ENCODE measurements around the gene OCA2.
A peak's percentile ranks its signal among the peaks of the same experiment; 100 is the strongest.
"Not testable (repeated sequence)": the region's sequence is repeated elsewhere in the genome, so short reads cannot be mapped to it uniquely, and the experiment has no call there.

OCA2 gene

DNA sequence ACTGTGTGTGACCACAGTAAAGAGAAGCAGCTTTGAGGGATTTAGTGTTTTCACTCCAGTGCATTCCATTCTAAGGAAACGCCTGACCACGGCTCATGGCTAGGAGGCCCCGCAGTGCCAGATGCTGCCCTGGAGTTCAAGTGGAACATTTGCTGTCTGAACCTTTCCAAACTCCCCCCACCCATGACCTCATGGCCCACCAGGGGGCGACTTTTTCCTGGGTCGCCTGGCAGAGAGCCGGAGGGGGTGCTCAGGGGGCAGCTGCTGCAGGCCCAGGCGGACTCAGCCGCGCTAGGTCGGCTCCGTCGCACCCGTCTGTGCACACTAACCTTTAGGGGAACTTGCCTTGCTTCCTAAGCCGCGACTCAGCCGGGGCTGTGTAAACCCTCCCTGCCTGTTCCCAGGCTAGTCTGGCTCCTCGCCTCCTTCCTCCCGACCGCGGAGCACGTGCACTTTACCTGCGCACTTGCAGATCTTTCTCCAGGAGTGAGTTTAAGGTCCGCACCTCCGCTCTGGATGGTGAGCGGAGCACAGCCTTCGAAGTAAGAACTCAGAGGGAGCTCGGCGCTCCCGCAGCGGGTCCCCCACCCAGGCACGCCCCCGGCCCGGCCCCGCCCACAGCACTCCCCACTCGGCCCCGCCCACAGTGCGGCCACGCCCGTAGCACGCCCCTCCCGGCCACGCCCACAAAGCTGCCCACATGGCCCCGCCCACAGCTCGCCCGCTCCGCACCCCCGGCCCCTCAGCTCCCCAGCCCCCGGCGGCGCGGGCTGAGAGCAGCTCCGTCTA, at the start of gene OCA2:
TSS of gene OCA2 (minus strand) at position 550 of the 789 bp plus-strand sequence. CDS start 17,441 bp downstream, outside the sequence.
- DNase-seq, result peak; percentile 89

DNA sequence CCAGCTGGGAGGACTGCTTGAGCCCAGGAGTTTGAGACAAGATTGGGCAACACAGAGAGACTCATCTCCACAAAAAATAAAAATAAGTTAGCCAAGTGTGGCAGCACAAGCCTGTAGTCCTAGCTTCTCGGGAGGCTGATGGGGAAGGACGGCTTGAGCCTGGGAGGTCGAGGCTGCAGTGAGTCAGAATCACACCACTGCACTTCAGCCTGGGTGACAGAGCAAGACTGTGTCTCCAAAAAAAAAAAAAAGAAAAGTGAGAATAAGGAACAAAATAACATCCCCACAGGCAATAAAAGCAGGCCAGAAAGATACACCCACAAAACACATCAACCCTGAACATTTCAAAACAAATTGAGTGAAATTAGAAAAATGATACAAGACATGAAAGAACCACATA, 48.7 kb upstream of the OCA2 start:
- no peak for DNase-seq

DNA sequence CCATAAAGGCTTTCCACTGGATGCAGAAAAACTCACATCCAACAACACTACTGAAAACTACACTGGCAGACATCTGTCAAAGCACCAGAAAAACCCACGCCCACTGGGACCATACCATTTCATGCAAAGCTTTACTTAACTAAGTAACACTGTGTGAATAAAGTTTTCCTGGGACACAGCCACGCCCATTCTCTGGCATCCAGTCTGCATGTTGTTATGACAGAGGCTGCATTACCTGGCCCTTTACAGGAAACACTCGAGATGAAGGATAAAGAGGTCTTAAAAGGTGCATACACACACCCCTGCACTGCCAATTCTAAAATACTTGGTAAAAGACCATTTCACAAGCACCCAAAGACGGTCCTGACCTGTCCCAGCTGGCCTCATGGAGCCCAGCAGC, 46.3 kb upstream of the OCA2 start:
- DNase-seq, result not testable (repeated sequence)

DNA sequence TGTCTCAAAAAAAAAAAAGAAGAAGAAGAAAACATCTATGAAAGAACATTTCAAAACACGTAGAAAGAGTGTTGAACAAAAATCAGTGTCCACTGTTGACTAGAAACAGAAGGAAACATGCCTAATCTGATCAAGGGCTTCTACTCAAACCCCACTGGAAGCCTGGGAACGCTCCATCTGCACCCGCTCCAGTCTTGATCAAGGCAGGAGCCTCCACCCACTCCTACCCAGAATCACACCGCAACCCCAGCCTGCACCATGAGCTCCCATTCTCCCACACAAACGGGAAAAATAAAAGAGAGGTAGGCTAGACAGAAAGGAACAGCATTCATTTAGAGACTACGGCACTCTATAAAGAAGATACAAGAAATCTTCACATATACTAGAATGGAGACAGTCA, 40.9 kb upstream of the OCA2 start:
- DNase-seq, result no peak

DNA sequence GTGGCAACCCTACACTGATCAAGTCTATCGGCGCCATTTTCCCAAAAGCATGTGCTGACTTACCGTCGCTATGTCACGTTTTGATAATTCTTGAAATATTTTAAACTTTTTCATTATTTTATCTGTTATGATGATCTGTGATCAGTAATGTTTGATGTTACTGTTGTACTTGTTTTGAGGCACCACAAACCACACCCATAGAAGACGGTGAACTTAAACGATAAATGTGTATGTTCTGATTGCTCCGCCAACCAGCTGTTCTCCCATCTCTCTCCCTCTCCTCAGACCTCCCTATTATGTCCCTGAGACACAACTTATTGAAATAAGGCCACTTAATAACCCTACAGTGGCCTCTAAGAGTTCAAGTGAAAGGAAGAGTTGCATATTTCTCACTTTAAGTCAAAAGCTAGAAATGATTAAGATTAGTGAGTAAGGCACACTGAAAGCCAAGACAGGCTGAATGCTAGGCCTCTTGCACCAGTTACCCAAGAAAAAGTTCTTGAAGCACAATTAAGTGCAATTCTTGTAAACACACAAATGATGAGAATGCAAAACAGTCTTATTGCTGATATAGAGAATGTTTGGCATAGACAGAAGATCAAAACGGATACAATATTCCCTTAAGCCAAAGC, 38.4 kb upstream of the OCA2 start:
- DNase-seq, result not testable (repeated sequence)

DNA sequence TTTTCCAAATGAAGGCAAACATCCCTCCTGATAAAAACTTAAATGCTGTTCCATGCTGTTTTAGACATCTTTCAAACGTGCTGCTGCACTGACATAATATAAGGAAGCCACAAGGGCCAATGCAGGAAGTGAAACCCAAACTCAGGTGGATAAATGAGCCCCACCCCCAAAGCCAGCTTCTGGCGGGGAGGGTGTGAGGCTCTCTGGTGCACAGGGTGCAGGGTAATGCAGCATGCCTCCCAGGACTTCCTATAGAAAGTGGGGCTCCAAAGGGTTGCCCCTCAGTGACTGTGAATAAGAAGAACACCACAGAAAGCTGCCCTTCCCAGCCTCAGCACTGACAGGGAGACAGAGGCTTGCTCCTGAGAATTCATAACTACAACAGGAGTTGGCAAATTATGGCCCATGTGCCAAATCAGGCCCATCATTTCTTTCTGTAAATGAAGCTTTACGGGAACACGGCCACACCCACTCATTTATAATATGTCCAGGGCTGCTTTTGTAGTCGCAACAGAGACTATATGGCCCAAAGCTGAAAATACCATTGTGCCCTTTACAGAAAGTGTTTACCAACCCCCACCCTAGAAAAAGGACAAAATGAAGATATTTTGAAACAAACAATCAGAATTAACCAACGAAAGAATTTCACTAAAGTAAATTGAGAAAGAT, 37.3 kb upstream of the OCA2 start:
- not testable (repeated sequence) for DNase-seq

DNA sequence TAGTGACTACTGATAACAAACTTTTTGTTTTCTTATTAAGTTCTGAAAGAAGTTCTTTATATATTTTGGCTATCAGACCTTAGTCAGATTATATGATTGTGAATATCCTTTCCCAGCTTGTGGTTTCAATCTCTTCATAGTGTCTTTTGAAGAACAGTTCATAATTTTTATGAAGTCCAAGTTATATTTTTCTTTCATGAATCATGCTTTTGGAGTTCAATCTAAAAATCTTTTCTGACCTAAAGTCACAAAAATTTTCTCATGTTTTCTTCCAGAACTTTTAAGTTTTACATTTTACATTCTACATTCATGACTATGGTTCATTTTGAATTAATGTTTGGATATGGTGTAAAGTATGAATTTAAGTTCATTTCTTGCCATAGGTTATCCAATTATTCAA, 34.2 kb upstream of the OCA2 start:
- DNase-seq, result no peak

DNA sequence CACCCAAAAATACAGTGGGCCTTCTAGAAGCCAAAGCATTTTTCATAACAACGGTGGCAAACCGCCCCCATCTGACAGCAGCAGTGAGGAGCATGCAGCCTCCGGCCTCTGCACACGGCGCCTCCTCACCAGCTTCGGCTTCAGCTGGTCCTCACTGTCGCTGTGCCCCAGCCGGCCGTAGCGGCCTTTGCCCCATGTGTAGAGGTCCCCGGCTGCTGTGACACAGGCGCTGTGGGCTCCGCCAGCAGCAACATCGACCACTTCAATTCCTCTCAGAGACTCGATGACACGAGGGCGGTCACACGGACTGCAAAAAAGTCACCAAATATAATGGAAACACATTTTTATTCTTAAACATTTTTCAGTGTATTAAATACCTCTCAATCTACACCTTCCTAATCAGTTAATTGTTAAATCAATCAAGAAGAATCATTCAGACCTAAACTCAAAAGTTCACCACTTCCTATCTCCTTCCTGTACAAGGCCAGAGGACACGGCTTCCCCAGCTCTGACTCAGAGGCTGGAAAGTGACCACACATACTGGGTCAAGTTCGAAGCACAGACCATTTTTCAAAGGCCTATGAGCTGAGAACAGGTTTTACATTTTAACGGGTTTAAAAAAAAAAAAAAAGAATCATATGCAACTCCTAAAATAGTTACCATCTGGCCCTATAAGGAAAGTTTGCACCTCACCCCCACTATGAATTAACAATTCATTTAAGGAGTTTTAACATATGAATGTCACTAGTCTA, 33.6 kb upstream of the OCA2 start:
- DNase-seq, result no peak

DNA sequence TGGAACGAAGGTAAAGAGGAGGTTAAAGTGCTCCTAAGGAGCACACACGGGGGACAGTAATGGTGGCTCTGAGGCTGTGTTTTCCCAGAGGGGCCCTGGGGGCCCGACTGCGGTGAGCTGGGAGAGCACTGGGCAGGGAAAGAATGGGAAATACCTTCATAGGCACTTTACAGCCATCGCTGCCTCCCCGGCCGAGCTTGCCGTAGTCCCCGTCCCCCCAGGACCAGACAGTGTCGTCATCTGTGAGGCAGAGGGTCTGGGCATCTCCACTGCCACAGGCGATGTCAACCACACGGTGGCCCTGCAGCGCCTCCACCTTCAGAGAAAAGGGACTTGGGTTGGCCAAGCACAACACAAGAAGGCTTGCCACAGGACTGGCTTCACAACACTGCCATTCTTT, 32.8 kb upstream of the OCA2 start:
- no peak for DNase-seq

DNA sequence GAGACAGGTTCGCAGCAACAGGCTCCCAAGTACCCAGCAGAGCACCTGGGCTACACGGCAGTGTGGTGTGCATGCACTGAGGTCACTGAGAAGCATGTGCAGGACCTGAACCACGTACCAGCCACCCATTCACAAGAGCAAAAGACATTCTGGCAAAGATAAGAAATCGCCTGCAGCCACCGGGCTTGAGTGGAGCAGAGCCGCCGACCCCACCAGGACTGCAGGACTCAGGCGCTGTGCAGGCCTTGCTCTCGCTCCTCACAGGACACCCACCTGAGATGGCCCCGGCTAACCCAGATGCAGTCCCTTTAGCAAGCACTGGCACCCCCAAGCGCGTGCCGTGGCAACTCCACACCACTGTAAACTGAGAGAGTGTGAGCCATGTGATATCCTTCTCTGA, 32.3 kb upstream of the OCA2 start:
- no peak for DNase-seq

DNA sequence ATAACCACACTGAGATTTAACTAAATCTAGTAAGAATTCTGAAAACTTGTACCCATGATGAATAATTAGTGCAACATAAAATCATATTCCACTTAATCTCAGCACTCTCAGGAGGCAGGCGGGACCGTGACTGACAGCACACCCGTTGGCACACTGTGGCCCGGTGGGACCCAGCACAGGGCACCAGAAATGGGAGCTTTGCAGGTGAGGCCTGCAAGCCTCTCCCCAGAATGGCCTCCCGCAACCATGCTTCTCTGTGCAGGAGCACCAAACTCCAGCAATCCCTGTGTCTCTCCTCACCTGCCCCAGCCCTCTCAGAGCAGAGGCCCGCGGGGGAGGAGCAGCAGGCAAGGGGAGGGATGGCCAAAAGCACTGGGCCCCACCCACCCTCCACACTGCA, 31.5 kb upstream of the OCA2 start:
- DNase-seq, result no peak

DNA sequence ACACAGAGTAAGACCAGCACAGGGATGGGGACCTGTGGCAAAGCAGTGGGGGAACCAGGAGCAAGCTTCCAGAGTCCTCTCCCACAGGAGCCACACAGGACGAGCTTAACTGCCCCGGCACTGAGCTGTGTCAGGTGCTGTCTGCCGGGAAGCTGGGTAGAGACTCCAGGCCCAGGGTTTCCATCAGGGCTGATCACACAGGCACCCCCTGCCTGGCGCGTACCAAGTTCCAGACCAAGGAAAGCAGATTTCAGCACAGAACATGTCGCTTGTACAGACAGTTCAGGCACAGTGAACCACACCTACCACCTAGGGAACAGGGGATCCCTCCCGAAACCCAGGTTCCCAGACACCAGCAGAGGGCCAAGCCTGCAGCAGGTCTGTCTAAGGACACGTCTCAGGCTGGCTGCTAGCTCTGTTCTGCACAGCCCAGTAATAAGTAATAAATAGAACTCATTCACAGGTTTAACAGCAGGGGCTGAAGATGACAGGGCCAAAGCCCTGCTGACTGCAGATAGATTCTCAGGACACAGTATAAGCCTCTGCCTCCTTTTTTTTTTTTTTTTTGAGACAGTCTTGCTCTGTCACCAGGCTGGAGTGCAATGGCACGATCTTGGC, 30.2 kb upstream of the OCA2 start:
- DNase-seq, result no peak

DNA sequence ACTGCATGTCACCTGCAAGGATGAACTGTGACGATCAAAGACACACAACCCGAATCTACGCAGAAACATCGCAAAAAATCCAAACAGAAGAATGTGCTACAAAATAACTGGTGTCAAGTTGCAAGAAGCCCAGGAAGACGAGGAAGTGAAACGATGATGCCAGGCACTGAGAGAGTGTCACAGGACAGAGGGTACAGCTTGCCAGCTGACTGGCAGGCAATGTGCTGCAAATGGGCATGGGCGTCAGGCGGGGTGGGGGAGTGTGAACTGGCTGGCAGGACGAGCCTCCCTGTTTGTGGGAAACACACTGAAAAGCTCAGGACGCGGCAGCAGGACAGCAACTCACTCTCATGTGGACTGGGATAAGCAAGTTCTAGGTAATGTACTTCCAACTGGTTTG, 28.9 kb upstream of the OCA2 start:
- DNase-seq, result no peak

DNA sequence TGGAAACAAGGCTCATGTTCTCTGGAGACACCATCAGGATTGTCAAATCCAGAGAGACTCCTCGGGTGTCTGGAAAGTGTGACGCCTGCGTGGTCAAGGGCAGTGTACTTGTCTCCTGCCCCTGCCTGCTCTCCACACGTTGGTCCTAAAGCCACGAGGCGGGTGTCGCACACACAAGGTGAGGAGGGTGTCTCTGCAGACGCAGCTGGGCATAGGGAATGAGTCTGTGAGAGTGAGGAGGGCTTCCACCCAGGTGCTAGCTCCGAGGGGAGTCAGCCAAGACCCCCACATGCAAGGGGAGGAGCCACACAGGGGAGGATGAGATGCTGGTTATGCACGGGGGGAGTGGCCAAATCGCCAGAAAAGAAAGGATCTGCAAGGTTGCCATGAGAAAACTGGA, 27.9 kb upstream of the OCA2 start:
- no peak for DNase-seq

DNA sequence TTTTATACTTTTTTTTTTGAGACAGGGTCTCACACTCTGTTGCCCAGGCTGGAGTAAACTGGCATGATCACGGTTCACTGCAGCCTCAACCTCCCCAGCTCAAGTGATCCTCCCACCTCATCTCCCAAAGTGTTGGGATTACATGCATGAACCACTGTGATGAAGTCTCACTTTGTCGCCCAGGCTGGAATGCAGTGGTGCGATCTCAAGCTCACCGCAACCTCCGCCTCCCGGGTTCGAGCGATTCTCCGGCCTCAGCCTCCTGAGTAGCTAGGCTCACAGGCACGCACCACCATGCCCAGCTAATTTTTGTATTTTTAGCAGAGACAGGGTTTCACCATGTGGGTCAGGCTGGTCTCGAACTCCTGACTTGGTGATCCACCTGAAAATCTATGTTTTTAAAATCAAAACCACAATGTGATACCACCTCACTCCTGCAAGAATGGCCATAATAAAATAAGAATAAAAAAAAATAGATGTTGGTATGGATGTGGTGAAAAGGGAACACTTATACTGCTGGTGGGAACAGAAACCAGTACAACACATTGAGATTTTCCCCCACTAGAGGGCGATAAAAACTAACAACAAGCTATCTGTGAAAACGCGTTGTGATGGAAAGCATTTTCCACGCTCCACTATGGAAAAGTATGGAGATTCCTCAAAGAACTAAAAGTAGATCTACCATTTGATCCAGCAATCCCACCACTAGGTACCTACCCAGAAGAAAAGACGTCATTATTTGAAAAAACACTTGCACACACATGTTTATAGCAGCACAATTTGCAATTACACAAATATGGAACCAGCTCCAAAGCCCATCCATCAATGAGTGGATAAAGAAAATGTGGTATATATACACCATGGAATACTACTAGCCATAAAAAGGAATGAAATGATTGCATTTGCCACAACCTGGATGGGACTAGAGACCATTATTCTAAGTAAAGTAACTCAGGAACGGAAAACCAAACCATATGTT, 26.8 kb upstream of the OCA2 start:
- peak; percentile 46 for DNase-seq

DNA sequence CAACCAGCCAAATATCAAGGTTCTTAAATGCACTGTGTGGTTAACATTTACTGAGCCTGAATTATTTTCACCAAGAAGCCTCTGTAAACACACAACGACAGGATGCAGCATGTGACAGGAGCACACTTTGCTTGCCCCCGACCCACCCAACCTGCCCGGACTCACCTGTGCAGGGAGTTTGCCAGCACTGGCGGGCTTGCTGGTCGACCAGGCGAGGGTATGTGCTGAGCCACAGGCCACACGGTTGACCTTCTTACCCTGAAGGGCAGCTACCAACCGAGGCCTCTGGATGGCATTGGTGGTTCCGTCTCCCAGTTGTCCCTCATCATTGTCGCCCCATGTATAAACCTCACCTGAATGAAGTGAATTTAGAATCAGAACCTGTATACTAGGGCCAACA, 25.7 kb upstream of the OCA2 start:
- no peak for DNase-seq

DNA sequence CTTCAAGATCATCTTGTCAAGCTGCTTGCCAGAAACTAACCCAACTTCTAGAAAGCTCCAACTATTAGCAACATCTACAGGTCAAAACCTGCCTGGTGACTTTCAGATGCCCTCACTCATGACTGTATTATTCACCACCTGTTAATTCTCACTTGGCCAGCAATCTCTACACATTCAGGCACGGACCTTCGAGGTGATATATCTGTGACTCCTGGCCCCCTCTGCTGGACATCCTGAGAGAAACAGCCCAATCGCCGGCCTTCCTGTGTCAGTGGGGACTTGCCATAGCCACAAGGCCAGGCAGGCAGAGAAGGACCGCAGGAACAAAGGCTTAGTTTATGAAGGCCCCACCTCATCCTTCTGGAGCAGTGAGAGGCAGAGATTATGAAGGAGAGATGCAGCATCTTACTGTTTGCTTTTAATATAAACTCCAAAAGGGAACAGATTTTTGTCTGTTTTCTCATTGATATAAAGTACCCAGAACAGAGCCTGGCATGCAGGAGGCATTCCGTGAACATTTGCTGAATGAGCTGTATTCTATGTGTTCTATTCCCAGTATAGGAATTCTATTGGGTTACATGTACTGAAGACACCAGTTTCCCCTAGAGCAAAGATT, 24.4 kb upstream of the OCA2 start:
- DNase-seq, result peak; percentile 85

DNA sequence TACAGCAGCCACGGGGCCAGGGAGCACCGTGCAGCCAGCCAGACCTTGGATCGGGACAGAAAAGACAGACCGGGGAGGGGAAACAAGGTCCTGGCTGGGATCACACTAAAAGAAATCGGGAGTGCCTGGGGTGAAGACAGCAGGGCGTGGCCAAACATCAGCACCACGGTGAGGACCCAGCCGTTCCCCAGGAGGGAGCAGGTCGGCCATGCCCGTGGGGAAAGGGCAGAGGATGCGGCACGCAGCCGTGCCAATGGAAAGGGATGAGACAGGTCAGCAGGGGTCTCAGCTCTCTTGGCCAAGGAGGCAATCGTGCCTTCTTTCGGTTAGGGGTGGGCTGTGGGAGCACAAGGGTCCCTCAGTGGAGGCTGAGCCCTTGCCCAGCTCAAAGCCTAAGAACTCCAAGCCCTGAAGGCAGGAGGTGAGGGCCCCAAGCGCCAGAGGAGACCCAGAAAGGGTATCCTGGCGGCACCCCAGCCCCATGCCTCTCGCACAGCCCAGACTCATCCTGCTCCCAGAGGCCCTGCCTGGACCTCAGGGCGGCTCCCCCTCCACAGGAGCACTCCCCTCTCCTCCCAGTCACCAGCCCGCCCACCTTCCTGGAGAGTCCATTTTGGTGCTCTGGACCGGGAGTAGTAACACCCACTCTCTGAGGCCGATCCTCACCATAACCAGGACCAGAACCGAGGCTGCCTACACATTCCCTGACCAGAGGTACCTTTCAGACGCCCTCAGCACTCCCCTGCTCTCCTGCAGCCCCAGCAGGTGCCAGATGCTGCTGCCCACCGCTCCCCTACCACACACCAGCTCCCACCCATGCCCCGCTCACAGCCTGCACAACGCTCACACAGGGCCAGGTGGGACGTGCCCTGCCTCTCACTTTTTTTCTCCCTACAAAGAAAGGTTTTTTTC, 23.2 kb upstream of the OCA2 start:
- no peak for DNase-seq

DNA sequence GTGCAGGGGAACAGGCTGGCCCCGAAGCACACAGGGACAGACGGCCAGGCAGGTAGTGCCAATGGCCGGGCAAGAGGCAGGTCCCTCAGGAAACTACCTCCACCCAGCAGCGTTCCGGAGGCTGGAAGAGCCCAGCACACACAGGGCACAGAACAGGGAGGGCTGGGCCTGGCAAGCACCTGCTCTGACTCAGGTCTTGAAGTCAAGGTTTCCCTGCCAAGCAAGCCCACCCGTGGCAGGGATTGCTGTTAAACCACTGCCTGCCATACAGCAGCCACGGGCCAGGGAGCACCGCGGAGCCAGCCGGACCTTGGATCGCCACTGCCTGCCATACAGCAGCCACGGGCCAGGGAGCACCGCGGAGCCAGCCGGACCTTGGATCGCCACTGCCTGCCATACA, 22.5 kb upstream of the OCA2 start:
- not testable (repeated sequence) for DNase-seq

DNA sequence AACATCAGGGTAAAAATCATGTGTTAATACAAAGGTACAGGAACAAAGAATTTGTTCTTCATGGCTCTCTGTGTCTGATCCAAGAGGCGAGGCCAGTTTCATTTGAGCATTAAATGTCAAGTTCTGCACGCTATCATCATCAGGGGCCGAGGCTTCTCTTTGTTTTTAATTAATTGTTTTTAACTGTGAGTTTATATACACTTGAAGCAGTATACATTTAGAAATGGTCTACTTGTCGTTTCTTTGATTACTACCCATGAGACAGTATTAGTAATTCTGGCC, 21.2 kb upstream of the OCA2 start:
- DNase-seq, result no peak

Measured in retina (tissue), 1 donor.